HepG2 (cell line): ENCODE measurements around the gene PTPRCAP. TPM values are rescaled to one million over a fixed set of nuclear protein-coding genes. Genes with fewer than 3 reads are reported as not detected.
A peak's percentile ranks its signal among the peaks of the same experiment; 100 is the strongest.

Experiments
- ATAD3A ChIP-seq: sonication (generic); formaldehyde crosslinking; IDR thresholded peaks from 2 replicates; pipeline ENCODE4 v1.4.0; 2020; ENCODE audit warnings: missing genetic modification reagents
- CTCF ChIP-seq: sonication (generic); formaldehyde crosslinking; IDR thresholded peaks from 2 replicates; pipeline ENCODE4 v1.5.0; 2020; ENCODE audit warnings: mild to moderate bottlenecking, missing genetic modification reagents, moderate library complexity
- ELK4 ChIP-seq: sonication (generic); formaldehyde crosslinking; IDR thresholded peaks from 2 replicates; pipeline ENCODE4 v1.9.0; 2021; ENCODE audit warnings: missing genetic modification reagents, borderline replicate concordance
- HMGA1 ChIP-seq: sonication (generic); formaldehyde crosslinking; conservative IDR thresholded peaks from 2 replicates; pipeline ENCODE4 v1.4.0; 2020; ENCODE audit warnings: missing genetic modification reagents
- MXD1 ChIP-seq: sonication (generic); formaldehyde crosslinking; IDR thresholded peaks from 2 replicates; pipeline ENCODE4 v1.4.0; 2020; ENCODE audit warnings: mild to moderate bottlenecking, missing genetic modification reagents
- PTBP1 ChIP-seq: fragments of 200-400 bp; formaldehyde crosslinking; IDR thresholded peaks from 2 replicates; pipeline ENCODE4 v1.6.1; 2018; ENCODE audit warnings: low read length, low read depth; ENCODE audit not compliant: poor library complexity, severe bottlenecking
- SMC3 ChIP-seq: IDR thresholded peaks from 2 replicates; pipeline ENCODE4 v1.6.1; 2011; ENCODE audit warnings: low read length, improper control_type of control experiment
- ZBTB3 ChIP-seq: sonication (generic); formaldehyde crosslinking; IDR thresholded peaks from 2 replicates; pipeline ENCODE4 v1.4.0; 2020; ENCODE audit warnings: low read depth, mild to moderate bottlenecking, moderate library complexity, missing genetic modification reagents, borderline replicate concordance
- ZNF160 ChIP-seq: sonication (generic); formaldehyde crosslinking; IDR thresholded peaks from 2 replicates; pipeline ENCODE4 v1.8.0; 2022; ENCODE audit warnings: mild to moderate bottlenecking, inconsistent platforms, missing genetic modification reagents
- ZNF274 ChIP-seq: sonication (generic); formaldehyde crosslinking; IDR thresholded peaks from 2 replicates; pipeline ENCODE4 v1.5.1; 2020; ENCODE audit warnings: mild to moderate bottlenecking, missing genetic modification reagents
- ZNF282 ChIP-seq: fragments of 450-650 bp; IDR thresholded peaks from 2 replicates; pipeline ENCODE4 v1.6.1; 2018; ENCODE audit not compliant: partially characterized antibody
- ZNF326 ChIP-seq: sonication (generic); formaldehyde crosslinking; IDR thresholded peaks from 2 replicates; pipeline ENCODE4 v1.4.0; 2020; ENCODE audit warnings: missing genetic modification reagents, borderline replicate concordance
- ZNF549 ChIP-seq: sonication (generic); formaldehyde crosslinking; IDR thresholded peaks from 2 replicates; pipeline ENCODE4 v1.5.0; 2020; ENCODE audit warnings: missing genetic modification reagents
- ZNF781 ChIP-seq: sonication (generic); formaldehyde crosslinking; IDR thresholded peaks from 2 replicates; pipeline ENCODE4 v1.5.1; 2020; ENCODE audit warnings: borderline replicate concordance, mild to moderate bottlenecking, missing genetic modification reagents; ENCODE audit errors: not compliant biosample characterization
- polyA plus RNA-seq, 8 experiments: library from polyadenylated mRNA; depleted of rRNA in 3 of 8; stranded (reverse) in 7 of 8; unstranded in 1 of 8; fragments of >200 nt; fragmentation: Illumina TruSeq in 4 of 8; extraction: Trizol in 4 of 8; gene quantifications; 2 replicates each; pipeline versions ENCODE4 v1.2.1 to v1.2.3, GENCODE V29; 2011 to 2016; ENCODE audit warnings: low read depth in 4 of 8, missing spikeins in 1 of 8, mixed read lengths in 1 of 8; ENCODE audit not compliant: insufficient read depth in 1 of 8
- total RNA-seq, 5 experiments: library from RNA; depleted of rRNA; stranded (reverse); fragments of >200 nt; fragmentation: Illumina TruSeq; extraction: Trizol; gene quantifications; 2 replicates each; pipeline ENCODE4 v1.2.3, GENCODE V29; 2016; ENCODE audit warnings: low read depth in 1 of 5
- TF ChIP-seq, protein P1 (sequence below): sonication (generic); formaldehyde crosslinking; IDR thresholded peaks from 2 replicates; pipeline ENCODE4 v1.8.0; 2022; ENCODE audit warnings: mild to moderate bottlenecking, missing genetic modification reagents, moderate library complexity
- TF ChIP-seq, protein P2 (sequence below): sonication (generic); formaldehyde crosslinking; IDR thresholded peaks from 2 replicates; pipeline ENCODE4 v1.9.0; 2022; ENCODE audit warnings: low read depth, missing genetic modification reagents
- TF ChIP-seq, protein P3 (sequence below): sonication (generic); formaldehyde crosslinking; IDR thresholded peaks from 2 replicates; pipeline ENCODE4 v1.4.0; 2020; ENCODE audit warnings: missing genetic modification reagents

PTPRCAP gene
- total and polyA plus RNA-seq, 2 of the 13 experiments (the other 11 are each of a cell fraction or from before 2014, with no cell fraction given): 0.60 to 0.70 TPM

GRCh38 chr11:67391304-67392182, 45.9 kb downstream of the PTPRCAP start, which contains the start of gene RAD9A (continued):
- no peak for TF ChIP-seq ZNF781
- no peak for TF ChIP-seq ATAD3A (CRISPR knock-in tag)
- no peak for TF ChIP-seq ZNF549 (CRISPR knock-in tag)
- peak; percentile 26; the same call in 1 of the 2 replicates for TF ChIP-seq CTCF (CRISPR knock-in tag)
- TF ChIP-seq ZNF282: no peak
- TF ChIP-seq ZBTB3: no peak
- TF ChIP-seq PTBP1: no peak
- TF ChIP-seq, protein P1, sequence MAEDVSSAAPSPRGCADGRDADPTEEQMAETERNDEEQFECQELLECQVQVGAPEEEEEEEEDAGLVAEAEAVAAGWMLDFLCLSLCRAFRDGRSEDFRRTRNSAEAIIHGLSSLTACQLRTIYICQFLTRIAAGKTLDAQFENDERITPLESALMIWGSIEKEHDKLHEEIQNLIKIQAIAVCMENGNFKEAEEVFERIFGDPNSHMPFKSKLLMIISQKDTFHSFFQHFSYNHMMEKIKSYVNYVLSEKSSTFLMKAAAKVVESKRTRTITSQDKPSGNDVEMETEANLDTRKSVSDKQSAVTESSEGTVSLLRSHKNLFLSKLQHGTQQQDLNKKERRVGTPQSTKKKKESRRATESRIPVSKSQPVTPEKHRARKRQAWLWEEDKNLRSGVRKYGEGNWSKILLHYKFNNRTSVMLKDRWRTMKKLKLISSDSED (CRISPR knock-in tag): no peak
- no peak for TF ChIP-seq ELK4 (CRISPR knock-in tag)
- peak; percentile 98 for TF ChIP-seq MXD1 (CRISPR knock-in tag)
- TF ChIP-seq, protein P2, sequence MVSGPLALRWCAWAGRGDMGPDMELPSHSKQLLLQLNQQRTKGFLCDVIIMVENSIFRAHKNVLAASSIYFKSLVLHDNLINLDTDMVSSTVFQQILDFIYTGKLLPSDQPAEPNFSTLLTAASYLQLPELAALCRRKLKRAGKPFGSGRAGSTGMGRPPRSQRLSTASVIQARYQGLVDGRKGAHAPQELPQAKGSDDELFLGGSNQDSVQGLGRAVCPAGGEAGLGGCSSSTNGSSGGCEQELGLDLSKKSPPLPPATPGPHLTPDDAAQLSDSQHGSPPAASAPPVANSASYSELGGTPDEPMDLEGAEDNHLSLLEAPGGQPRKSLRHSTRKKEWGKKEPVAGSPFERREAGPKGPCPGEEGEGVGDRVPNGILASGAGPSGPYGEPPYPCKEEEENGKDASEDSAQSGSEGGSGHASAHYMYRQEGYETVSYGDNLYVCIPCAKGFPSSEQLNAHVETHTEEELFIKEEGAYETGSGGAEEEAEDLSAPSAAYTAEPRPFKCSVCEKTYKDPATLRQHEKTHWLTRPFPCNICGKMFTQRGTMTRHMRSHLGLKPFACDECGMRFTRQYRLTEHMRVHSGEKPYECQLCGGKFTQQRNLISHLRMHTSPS (CRISPR knock-in tag): peak; percentile 30; the same call in 1 of the 2 replicates
- TF ChIP-seq ZNF326 (CRISPR knock-in tag): no peak
- no peak for TF ChIP-seq HMGA1 (CRISPR knock-in tag)
- TF ChIP-seq ZNF274 (CRISPR knock-in tag): peak; percentile 91
- TF ChIP-seq, protein P3, sequence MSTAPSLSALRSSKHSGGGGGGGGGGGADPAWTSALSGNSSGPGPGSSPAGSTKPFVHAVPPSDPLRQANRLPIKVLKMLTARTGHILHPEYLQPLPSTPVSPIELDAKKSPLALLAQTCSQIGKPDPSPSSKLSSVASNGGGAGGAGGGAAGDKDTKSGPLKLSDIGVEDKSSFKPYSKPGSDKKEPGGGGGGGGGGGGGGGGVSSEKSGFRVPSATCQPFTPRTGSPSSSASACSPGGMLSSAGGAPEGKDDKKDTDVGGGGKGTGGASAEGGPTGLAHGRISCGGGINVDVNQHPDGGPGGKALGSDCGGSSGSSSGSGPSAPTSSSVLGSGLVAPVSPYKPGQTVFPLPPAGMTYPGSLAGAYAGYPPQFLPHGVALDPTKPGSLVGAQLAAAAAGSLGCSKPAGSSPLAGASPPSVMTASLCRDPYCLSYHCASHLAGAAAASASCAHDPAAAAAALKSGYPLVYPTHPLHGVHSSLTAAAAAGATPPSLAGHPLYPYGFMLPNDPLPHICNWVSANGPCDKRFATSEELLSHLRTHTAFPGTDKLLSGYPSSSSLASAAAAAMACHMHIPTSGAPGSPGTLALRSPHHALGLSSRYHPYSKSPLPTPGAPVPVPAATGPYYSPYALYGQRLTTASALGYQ (CRISPR knock-in tag): no peak
- no peak for TF ChIP-seq ZNF160 (CRISPR knock-in tag)
- no peak for TF ChIP-seq SMC3
